Gastrocnemius medialis (tissue), 4 donors: Measurements from ENCODE around the gene GPATCH2L. TPM values are rescaled to one million over a fixed set of nuclear protein-coding genes. Genes with fewer than 3 reads are reported as not detected.

Experiments
- ATAC-seq, 2 donors: fragments of 150-250 bp; one replicate each; pipeline ENCODE4 v1.9.1; 2016
- DNase-seq, 2 donors: peaks; one replicate each; pipeline ENCODE4 v3.0.0-alpha.2; 2019
- H3K27ac ChIP-seq, 4 donors: fragments of 200-600 bp; sonication (generic); 1 replicate in 1 of 4; 2 replicates in 3 of 4; pipeline ENCODE4 v1.5.1; 2016 to 2018; ENCODE audit warnings: mild to moderate bottlenecking in 2 of 4, moderate library complexity in 1 of 4
- H3K27me3 ChIP-seq, 3 donors: fragments of 200-600 bp; sonication (generic) in 2 of 3; 1 replicate in 1 of 3; 2 replicates in 2 of 3; pipeline versions ENCODE4 v1.5.1 to v1.6.0; 2016 to 2019; ENCODE audit warnings: mild to moderate bottlenecking in 1 of 3, moderate library complexity in 1 of 3
- H3K36me3 ChIP-seq, 2 donors: fragments of 200-600 bp; sonication (generic) in 1 of 2; one replicate each; pipeline ENCODE4 v1.5.1; 2017 to 2018
- H3K4me1 ChIP-seq, 2 donors: fragments of 200-600 bp; sonication (generic) in 1 of 2; one replicate each; pipeline ENCODE4 v1.5.1; 2016 to 2017; ENCODE audit warnings: mild to moderate bottlenecking in 2 of 2
- H3K4me3 ChIP-seq, 4 donors: fragments of 200-600 bp; sonication (generic) in 3 of 4; 1 replicate in 1 of 4; 2 replicates in 3 of 4; pipeline ENCODE4 v1.5.1; 2016 to 2019; ENCODE audit warnings: mild to moderate bottlenecking in 2 of 4
- H3K9me3 ChIP-seq, 3 donors: fragments of 200-600 bp; sonication (generic) in 2 of 3; 1 replicate in 1 of 3; 2 replicates in 2 of 3; pipeline ENCODE4 v1.5.1; 2016 to 2019
- CTCF ChIP-seq, 5 experiments: fragments of 450-650 bp in 3 of 5; fragments of 200-600 bp in 2 of 5; sonication (generic) in 2 of 5; IDR thresholded peaks in 4 of 5; conservative IDR thresholded peaks in 1 of 5; 1 replicate in 4 of 5; 2 replicates in 1 of 5; pipeline ENCODE4 v1.5.1; 2016 to 2019; ENCODE audit warnings: antibody characterized with exemption in 5 of 5, mild to moderate bottlenecking in 3 of 5, moderate library complexity in 3 of 5
- POLR2A ChIP-seq, 2 donors: fragments of 450-650 bp; IDR thresholded peaks; one replicate each; pipeline ENCODE4 v1.6.1; 2017; ENCODE audit warnings: antibody characterized with exemption in 2 of 2, mild to moderate bottlenecking in 2 of 2, moderate library complexity in 2 of 2
- in situ Hi-C, 4 donors: fragments of 200-750 bp; cut with MboI; loops; one replicate each; pipeline versions ENCODE4 v1.15.0 to v1.8.0; 2017; ENCODE audit warnings: low sequenced_read_pairs in 4 of 4
- intact Hi-C: fragments of 100-400 bp; cut with DNase I; formaldehyde crosslinking; loops from one replicate; pipeline ENCODE4 v1.15.1; 2023; ENCODE audit warnings: low total_unique reads
- total RNA-seq, 4 donors: library from RNA; depleted of rRNA; stranded (reverse); fragments of >200 nt; gene quantifications; one replicate each; pipeline versions ENCODE4 v1.1.0 to v1.2.3, GENCODE V29; 2016

Gene GPATCH2L
- total RNA-seq, 4 donors from 2014 or later: 24.6 to 63.5 (median 41.9) TPM

- intact Hi-C loops: no loop called here
- H3K27ac ChIP-seq: no peak overlapping the region
- ATAC-seq (no peak), DNase-seq (peak; percentile 12 to 26)
- no peak overlapping the region for H3K4me3 ChIP-seq
- peaks cover 0 to 2% of the 10 kb centered on the region in 2 donors for H3K4me1 ChIP-seq
- peaks cover 0 to 41% of the 10 kb centered on the region in 2 donors for H3K36me3 ChIP-seq
- no peak for TF ChIP-seq POLR2A (IDR thresholded peaks at IDR 0.05)
- no peak for TF ChIP-seq CTCF (IDR thresholded peaks at IDR 0.05 in 4 of 5, conservative IDR thresholded peaks at IDR 0.05 in 1 of 5)
- no peaks in the 10 kb centered on the region for H3K27me3 ChIP-seq
- H3K9me3 ChIP-seq: no peaks in the 10 kb centered on the region
- in situ Hi-C loops: no loop called here
Observed at GRCh38 chr14:76191297-76191696, 39.6 kb downstream of the GPATCH2L start.

GRCh38 chr14:76193696-76194095 lies 42.0 kb downstream of the GPATCH2L start:
- DNase-seq: no peak
- Histone ChIP-seq H3K36me3 (peaks cover 0 to 64% of the 10 kb centered on the region in 2 donors), H3K4me1 (no peaks in the 10 kb centered on the region), H3K27ac (no peak overlapping the region), H3K9me3 (no peaks in the 10 kb centered on the region), H3K4me3 (no peak overlapping the region), H3K27me3 (no peaks in the 10 kb centered on the region)
- no peak for ATAC-seq
- TF ChIP-seq POLR2A (IDR thresholded peaks at IDR 0.05) (no peak), CTCF (IDR thresholded peaks at IDR 0.05 in 4 of 5, conservative IDR thresholded peaks at IDR 0.05 in 1 of 5) (no peak)
- intact Hi-C loops (no loop called here), in situ Hi-C loops (no loop called here)

GRCh38 chr14:76194327-76194726 lies 42.6 kb downstream of the GPATCH2L start:
- Histone ChIP-seq H3K9me3 (no peaks in the 10 kb centered on the region), H3K4me3 (no peak overlapping the region), H3K4me1 (no peaks in the 10 kb centered on the region), H3K27me3 (no peaks in the 10 kb centered on the region), H3K27ac (no peak overlapping the region), H3K36me3 (peaks cover 0 to 65% of the 10 kb centered on the region in 2 donors)
- in situ Hi-C loops (no loop called here), intact Hi-C loops (no loop called here)
- TF ChIP-seq CTCF (IDR thresholded peaks at IDR 0.05 in 4 of 5, conservative IDR thresholded peaks at IDR 0.05 in 1 of 5) (no peak), POLR2A (IDR thresholded peaks at IDR 0.05) (no peak)
- ATAC-seq (no peak), DNase-seq (no peak)

GRCh38 chr14:76195003-76195402 lies 43.3 kb downstream of the GPATCH2L start:
- Histone ChIP-seq H3K27me3 (no peaks in the 10 kb centered on the region), H3K36me3 (peaks cover 0 to 69% of the 10 kb centered on the region in 2 donors), H3K27ac (no peak overlapping the region), H3K4me3 (no peak overlapping the region), H3K4me1 (no peaks in the 10 kb centered on the region), H3K9me3 (no peaks in the 10 kb centered on the region)
- in situ Hi-C loops (no loop called here), intact Hi-C loops (no loop called here)
- no peak for TF ChIP-seq POLR2A (IDR thresholded peaks at IDR 0.05)
- no peak for TF ChIP-seq CTCF (IDR thresholded peaks at IDR 0.05 in 4 of 5, conservative IDR thresholded peaks at IDR 0.05 in 1 of 5)
- ATAC-seq (no peak), DNase-seq (no peak)
